HEK293 (cell line): Measurements from ENCODE around the gene CERS4.
"Not testable (repeated sequence)": the region's sequence is repeated elsewhere in the genome, so short reads cannot be mapped to it uniquely, and the experiment has no call there.

ENCODE experiments used
- CTCF ChIA-PET: fragments of 350-600 bp; formaldehyde crosslinking; extraction: SDS; loops from one replicate; lab custom pipeline; 2021; ENCODE audit warnings: antibody characterized with exemption; lab: Yijun Ruan, JAX
- POLR2A ChIA-PET: fragments of 300-600 bp; formaldehyde crosslinking; extraction: SDS; loops from one replicate; lab custom pipeline; 2020; ENCODE audit warnings: antibody characterized with exemption, inconsistent platforms; lab: Yijun Ruan, JAX
- H3K27ac ChIP-seq: fragments of 200-500 bp; sonication (Bioruptor generic); 2 replicates; pipeline ENCODE4 v1.5.1; 2014; ENCODE audit warnings: low read depth, low read length, control low read depth, inconsistent platforms; ENCODE audit errors: extremely low read depth
- H3K36me3 ChIP-seq, 2 experiments: fragments of 200-500 bp in 1 of 2; sonication (Bioruptor generic) in 1 of 2; 1 replicate in 1 of 2; 2 replicates in 1 of 2; pipeline ENCODE4 v1.5.1; 2014 to 2017; ENCODE audit warnings: inconsistent platforms in 2 of 2, low read length in 2 of 2; ENCODE audit not compliant: control insufficient read depth in 2 of 2, insufficient read depth in 1 of 2
- H3K4me1 ChIP-seq: fragments of 200-500 bp; sonication (Bioruptor generic); 2 replicates; pipeline ENCODE4 v1.5.1; 2014; ENCODE audit warnings: mild to moderate bottlenecking, low read length, inconsistent platforms; ENCODE audit not compliant: control insufficient read depth, insufficient read depth
- H3K4me3 ChIP-seq: 2 replicates; pipeline ENCODE4 v1.5.1; 2011; ENCODE audit warnings: low read depth, mild to moderate bottlenecking, control low read depth, low read length, moderate library complexity
- H3K9me3 ChIP-seq: fragments of 200-500 bp; sonication (Bioruptor generic); 2 replicates; pipeline ENCODE4 v1.5.1; 2014; ENCODE audit warnings: low read depth, low read length, inconsistent platforms; ENCODE audit not compliant: control insufficient read depth, insufficient read depth
- EGR2 ChIP-seq: fragments of 450-650 bp; formaldehyde crosslinking; IDR thresholded peaks from 2 replicates; pipeline ENCODE4 v1.5.1; 2016; ENCODE audit warnings: low read depth, missing biosample characterization, missing genetic modification characterization
- ZFHX2 ChIP-seq: fragments of 450-650 bp; formaldehyde crosslinking; conservative IDR thresholded peaks from 2 replicates; pipeline ENCODE4 v1.5.1; 2016; ENCODE audit warnings: missing biosample characterization, missing genetic modification characterization
- ZNF341 ChIP-seq: fragments of 450-650 bp; formaldehyde crosslinking; IDR thresholded peaks from 2 replicates; pipeline ENCODE4; 2016; ENCODE audit warnings: low read depth, missing biosample characterization, missing genetic modification characterization
- ZNF549 ChIP-seq: fragments of 450-650 bp; IDR thresholded peaks from 2 replicates; pipeline ENCODE4 v1.5.1; 2018; ENCODE audit warnings: missing biosample characterization, missing genetic modification characterization, mild to moderate bottlenecking, inconsistent platforms, moderate library complexity
- ZNF580 ChIP-seq: fragments of 450-650 bp; formaldehyde crosslinking; IDR thresholded peaks from 2 replicates; pipeline ENCODE4 v1.5.1; 2016; ENCODE audit warnings: missing biosample characterization, missing genetic modification characterization
- ZNF639 ChIP-seq: fragments of 450-650 bp; formaldehyde crosslinking; IDR thresholded peaks from 2 replicates; pipeline ENCODE4 v1.5.1; 2016; ENCODE audit warnings: missing biosample characterization, missing genetic modification characterization
- ZNF768 ChIP-seq: fragments of 450-650 bp; formaldehyde crosslinking; IDR thresholded peaks from 2 replicates; pipeline ENCODE4 v1.5.1; 2018; ENCODE audit warnings: missing biosample characterization, mild to moderate bottlenecking, missing genetic modification characterization
- ZNF830 ChIP-seq: fragments of 450-650 bp; IDR thresholded peaks from 2 replicates; pipeline ENCODE4 v1.5.0; 2018; ENCODE audit warnings: missing biosample characterization, missing genetic modification characterization, low read depth, mild to moderate bottlenecking, moderate library complexity
- TF ChIP-seq, protein P1 (sequence below): fragments of 450-650 bp; formaldehyde crosslinking; IDR thresholded peaks from 2 replicates; pipeline ENCODE4 v1.5.1; 2017; ENCODE audit warnings: missing biosample characterization, missing genetic modification characterization
- TF ChIP-seq, protein P2 (sequence below): fragments of 450-650 bp; formaldehyde crosslinking; IDR thresholded peaks from 2 replicates; pipeline ENCODE4 v1.5.1; 2016; ENCODE audit warnings: missing biosample characterization, missing genetic modification characterization, borderline replicate concordance

Gene CERS4

GRCh38 chr19:8194528-8195267, 14.5 kb upstream of the CERS4 start:
- no peaks in the 10 kb centered on the region for H3K4me1 ChIP-seq

DNA sequence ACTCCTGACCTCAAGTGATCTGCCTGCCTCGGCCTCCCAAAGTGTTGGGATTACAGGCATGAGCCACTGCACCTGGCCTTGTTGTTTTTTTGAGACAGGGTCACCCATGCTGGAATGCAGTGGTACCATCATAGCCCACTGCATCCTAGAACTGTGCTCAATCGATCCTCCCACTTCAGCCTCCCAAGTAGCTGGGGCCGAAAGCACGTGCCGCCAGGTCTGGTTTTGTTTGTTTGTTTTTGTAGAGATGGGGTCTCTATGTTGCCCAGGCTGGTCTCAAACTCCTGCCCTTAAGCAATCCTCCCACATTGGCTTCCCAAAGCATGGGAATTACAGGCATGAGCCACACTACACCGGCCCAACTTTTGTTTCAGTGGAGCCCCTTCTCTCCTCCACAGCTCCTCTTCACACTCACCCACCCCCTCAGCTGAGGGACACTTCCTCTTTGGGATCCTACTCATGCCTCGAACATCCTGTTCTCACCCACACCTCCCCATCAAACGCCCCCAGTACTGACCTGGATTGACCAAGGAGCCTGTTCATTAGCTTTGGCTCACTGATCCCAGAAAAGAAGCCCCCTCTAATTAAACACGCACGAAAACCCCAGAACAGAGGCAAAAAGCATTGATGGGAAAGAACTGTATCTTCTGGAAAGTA, 12.8 kb upstream of the CERS4 start:
- Histone ChIP-seq H3K4me3 (no peak overlapping the region), H3K36me3 (no peaks in the 10 kb centered on the region), H3K9me3 (no peaks in the 10 kb centered on the region), H3K4me1 (no peaks in the 10 kb centered on the region), H3K27ac (no peak overlapping the region)
- POLR2A ChIA-PET = no interaction called here
- no peak for TF ChIP-seq ZNF830
- TF ChIP-seq ZNF341 (tag by site-specific recombination) = no peak
- TF ChIP-seq, protein P1, sequence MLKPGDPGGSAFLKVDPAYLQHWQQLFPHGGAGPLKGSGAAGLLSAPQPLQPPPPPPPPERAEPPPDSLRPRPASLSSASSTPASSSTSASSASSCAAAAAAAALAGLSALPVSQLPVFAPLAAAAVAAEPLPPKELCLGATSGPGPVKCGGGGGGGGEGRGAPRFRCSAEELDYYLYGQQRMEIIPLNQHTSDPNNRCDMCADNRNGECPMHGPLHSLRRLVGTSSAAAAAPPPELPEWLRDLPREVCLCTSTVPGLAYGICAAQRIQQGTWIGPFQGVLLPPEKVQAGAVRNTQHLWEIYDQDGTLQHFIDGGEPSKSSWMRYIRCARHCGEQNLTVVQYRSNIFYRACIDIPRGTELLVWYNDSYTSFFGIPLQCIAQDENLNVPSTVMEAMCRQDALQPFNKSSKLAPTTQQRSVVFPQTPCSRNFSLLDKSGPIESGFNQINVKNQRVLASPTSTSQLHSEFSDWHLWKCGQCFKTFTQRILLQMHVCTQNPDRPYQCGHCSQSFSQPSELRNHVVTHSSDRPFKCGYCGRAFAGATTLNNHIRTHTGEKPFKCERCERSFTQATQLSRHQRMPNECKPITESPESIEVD = no peak
- peak; percentile 54; the same call in 1 of the 2 replicates for TF ChIP-seq EGR2 (tag by site-specific recombination)
- peak; percentile 46; the same call in 1 of the 2 replicates for TF ChIP-seq ZFHX2 (tag by site-specific recombination)
- TF ChIP-seq ZNF639 (tag by site-specific recombination) = no peak
- TF ChIP-seq, protein P2, sequence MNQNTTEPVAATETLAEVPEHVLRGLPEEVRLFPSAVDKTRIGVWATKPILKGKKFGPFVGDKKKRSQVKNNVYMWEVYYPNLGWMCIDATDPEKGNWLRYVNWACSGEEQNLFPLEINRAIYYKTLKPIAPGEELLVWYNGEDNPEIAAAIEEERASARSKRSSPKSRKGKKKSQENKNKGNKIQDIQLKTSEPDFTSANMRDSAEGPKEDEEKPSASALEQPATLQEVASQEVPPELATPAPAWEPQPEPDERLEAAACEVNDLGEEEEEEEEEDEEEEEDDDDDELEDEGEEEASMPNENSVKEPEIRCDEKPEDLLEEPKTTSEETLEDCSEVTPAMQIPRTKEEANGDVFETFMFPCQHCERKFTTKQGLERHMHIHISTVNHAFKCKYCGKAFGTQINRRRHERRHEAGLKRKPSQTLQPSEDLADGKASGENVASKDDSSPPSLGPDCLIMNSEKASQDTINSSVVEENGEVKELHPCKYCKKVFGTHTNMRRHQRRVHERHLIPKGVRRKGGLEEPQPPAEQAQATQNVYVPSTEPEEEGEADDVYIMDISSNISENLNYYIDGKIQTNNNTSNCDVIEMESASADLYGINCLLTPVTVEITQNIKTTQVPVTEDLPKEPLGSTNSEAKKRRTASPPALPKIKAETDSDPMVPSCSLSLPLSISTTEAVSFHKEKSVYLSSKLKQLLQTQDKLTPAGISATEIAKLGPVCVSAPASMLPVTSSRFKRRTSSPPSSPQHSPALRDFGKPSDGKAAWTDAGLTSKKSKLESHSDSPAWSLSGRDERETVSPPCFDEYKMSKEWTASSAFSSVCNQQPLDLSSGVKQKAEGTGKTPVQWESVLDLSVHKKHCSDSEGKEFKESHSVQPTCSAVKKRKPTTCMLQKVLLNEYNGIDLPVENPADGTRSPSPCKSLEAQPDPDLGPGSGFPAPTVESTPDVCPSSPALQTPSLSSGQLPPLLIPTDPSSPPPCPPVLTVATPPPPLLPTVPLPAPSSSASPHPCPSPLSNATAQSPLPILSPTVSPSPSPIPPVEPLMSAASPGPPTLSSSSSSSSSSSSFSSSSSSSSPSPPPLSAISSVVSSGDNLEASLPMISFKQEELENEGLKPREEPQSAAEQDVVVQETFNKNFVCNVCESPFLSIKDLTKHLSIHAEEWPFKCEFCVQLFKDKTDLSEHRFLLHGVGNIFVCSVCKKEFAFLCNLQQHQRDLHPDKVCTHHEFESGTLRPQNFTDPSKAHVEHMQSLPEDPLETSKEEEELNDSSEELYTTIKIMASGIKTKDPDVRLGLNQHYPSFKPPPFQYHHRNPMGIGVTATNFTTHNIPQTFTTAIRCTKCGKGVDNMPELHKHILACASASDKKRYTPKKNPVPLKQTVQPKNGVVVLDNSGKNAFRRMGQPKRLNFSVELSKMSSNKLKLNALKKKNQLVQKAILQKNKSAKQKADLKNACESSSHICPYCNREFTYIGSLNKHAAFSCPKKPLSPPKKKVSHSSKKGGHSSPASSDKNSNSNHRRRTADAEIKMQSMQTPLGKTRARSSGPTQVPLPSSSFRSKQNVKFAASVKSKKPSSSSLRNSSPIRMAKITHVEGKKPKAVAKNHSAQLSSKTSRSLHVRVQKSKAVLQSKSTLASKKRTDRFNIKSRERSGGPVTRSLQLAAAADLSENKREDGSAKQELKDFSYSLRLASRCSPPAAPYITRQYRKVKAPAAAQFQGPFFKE (tag by site-specific recombination) = no peak
- no peak for TF ChIP-seq ZNF549 (tag by site-specific recombination)
- CTCF ChIA-PET = interaction anchor here (0.5 to 1.8 kb wide), 3 partner anchors 56 to 503 kb away, joined by 3 to 4 read pairs (median 4); no protein-coding TSS in a partner anchor

More at GRCh38 chr19:8194528-8195267, 14.5 kb upstream of the CERS4 start:
- Histone ChIP-seq H3K27ac (no peak overlapping the region), H3K36me3 (no peaks in the 10 kb centered on the region), H3K9me3 (no peaks in the 10 kb centered on the region), H3K4me3 (no peak overlapping the region)
- CTCF ChIA-PET = interaction anchor here (0.5 kb wide), 1 partner anchor 1484 kb away, joined by 3 read pairs; no protein-coding TSS in a partner anchor
- POLR2A ChIA-PET = no interaction called here
- peak; percentile 89; the same call in 1 of the 2 replicates for TF ChIP-seq ZNF768 (tag by site-specific recombination)
- TF ChIP-seq ZNF580 (tag by site-specific recombination) = no peak

DNA sequence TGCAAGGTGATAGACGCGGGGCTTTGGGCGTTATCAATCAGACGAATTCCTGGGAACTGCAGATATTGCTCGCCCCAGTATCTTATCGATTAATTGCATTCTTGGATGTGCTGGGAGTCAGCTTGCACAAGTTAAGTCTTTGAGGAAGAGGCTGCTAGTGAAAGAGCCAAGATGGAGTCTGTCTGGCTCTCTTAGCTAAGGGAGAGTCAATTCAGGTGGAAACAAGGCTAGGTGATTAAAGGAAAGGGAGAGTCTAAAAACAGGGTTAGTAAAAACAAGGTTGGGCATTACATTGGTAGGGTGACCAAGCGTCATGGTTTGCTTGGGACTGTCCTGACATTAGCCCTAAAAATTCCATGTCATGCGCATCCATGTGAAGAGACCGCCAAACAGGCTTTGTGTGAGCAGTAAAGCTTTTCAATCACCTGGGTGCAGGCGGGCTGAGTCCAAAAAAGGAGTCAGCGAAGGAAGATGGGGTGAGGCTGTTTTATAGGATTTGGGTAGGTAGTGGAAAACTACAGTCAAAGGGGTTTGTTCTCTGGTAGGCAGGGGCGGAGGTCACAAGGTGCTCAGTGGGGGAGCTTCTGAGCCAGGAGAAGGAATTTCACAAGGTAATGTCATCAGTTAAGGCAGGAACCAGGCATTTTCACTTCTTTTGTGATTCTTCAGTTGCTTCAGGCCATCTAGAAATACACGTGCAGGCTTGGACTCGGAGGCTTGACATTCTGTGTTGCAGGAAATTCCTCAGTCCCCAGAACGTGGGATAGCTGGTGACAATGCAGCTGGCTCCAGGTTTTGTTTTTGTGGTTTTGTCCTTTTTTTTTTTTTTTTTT, 5.7 kb upstream of the CERS4 start:
- H3K36me3 ChIP-seq, H3K27ac ChIP-seq: not testable (repeated sequence)

More for the DNA sequence above, 5.7 kb upstream of the CERS4 start:
- not testable (repeated sequence) for H3K4me3 ChIP-seq, H3K9me3 ChIP-seq, H3K4me1 ChIP-seq
- ChIA-PET CTCF (interaction anchor here (0.6 kb wide), 1 partner anchor 303 kb away, joined by 3 read pairs; no protein-coding TSS in a partner anchor), POLR2A (interaction anchor here (0.6 to 1.6 kb wide), 2 partner anchors 45 to 71 kb away, joined by 4 to 7 read pairs; no protein-coding TSS in a partner anchor)
